Cardiac muscle cell (in vitro differentiated cells and primary cell): ENCODE data around the gene KCNH8. TPM values are rescaled to one million over a fixed set of nuclear protein-coding genes. Genes with fewer than 3 reads are reported as not detected.

Experiments
- DNase-seq, 2 donors: peaks; one replicate each; pipeline versions ENCODE4 v3.0.0 to v3.0.0-alpha.2; 2010 to 2017; ENCODE audit warnings: low read depth in 1 of 2, low spot score in 1 of 2
- H3K27ac ChIP-seq: fragments of 200-600 bp; sonication (generic); 2 replicates; pipeline ENCODE4 v1.5.1; 2016
- H3K27me3 ChIP-seq: fragments of 200-600 bp; sonication (generic); 2 replicates; pipeline ENCODE4 v1.6.0; 2016; ENCODE audit warnings: control low read depth
- H3K36me3 ChIP-seq: fragments of 200-600 bp; sonication (generic); 2 replicates; pipeline ENCODE4 v1.5.1; 2016; ENCODE audit warnings: control low read depth
- H3K4me1 ChIP-seq: fragments of 200-600 bp; sonication (generic); 2 replicates; pipeline ENCODE4 v1.8.1; 2017; ENCODE audit warnings: low read depth, mild to moderate bottlenecking, mixed run types
- H3K4me3 ChIP-seq: fragments of 200-600 bp; sonication (generic); 2 replicates; pipeline ENCODE4 v1.5.1; 2016; ENCODE audit warnings: mild to moderate bottlenecking
- H3K9me3 ChIP-seq: fragments of 200-600 bp; sonication (generic); 2 replicates; pipeline ENCODE4 v1.5.1; 2017; ENCODE audit warnings: low read depth, mild to moderate bottlenecking, control low read depth
- polyA plus RNA-seq: library from polyadenylated mRNA; unstranded; fragments of >200 nt; fragmentation: Nextera tagmentation; extraction: Ambion mirVana; gene quantifications from 2 replicates; pipeline ENCODE4 v1.2.1, GENCODE V29; 2016
- total RNA-seq: library from RNA; depleted of rRNA; stranded (reverse); fragments of >200 nt; gene quantifications from 2 replicates; pipeline ENCODE4 v1.2.3, GENCODE V29; 2016
- TF ChIP-seq, protein P1 (sequence below): IDR thresholded peaks from 2 replicates; pipeline ENCODE4 v1.5.1; 2012; ENCODE audit warnings: low read depth, mild to moderate bottlenecking, low read length

Gene KCNH8
- total and polyA plus RNA-seq, 2 experiments from 2014 or later: 0.86 TPM; not detected in 1

GRCh38 chr3:19456738-19457137 lies 308.4 kb downstream of the KCNH8 start:
- Histone ChIP-seq H3K36me3 (no peaks in the 10 kb centered on the region), H3K4me1 (no peaks in the 10 kb centered on the region), H3K9me3 (no peaks in the 10 kb centered on the region), H3K27me3 (no peaks in the 10 kb centered on the region), H3K27ac (no peak overlapping the region), H3K4me3 (no peak overlapping the region)
- TF ChIP-seq, protein P1, sequence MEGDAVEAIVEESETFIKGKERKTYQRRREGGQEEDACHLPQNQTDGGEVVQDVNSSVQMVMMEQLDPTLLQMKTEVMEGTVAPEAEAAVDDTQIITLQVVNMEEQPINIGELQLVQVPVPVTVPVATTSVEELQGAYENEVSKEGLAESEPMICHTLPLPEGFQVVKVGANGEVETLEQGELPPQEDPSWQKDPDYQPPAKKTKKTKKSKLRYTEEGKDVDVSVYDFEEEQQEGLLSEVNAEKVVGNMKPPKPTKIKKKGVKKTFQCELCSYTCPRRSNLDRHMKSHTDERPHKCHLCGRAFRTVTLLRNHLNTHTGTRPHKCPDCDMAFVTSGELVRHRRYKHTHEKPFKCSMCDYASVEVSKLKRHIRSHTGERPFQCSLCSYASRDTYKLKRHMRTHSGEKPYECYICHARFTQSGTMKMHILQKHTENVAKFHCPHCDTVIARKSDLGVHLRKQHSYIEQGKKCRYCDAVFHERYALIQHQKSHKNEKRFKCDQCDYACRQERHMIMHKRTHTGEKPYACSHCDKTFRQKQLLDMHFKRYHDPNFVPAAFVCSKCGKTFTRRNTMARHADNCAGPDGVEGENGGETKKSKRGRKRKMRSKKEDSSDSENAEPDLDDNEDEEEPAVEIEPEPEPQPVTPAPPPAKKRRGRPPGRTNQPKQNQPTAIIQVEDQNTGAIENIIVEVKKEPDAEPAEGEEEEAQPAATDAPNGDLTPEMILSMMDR: no peak
- DNase-seq: no peak

- H3K27ac ChIP-seq: no peak overlapping the region
- H3K9me3 ChIP-seq: no peaks in the 10 kb centered on the region
- H3K27me3 ChIP-seq: no peaks in the 10 kb centered on the region
- no peaks in the 10 kb centered on the region for H3K36me3 ChIP-seq
- TF ChIP-seq, protein P1: no peak
- H3K4me3 ChIP-seq: no peak overlapping the region
- no peak for DNase-seq
- no peaks in the 10 kb centered on the region for H3K4me1 ChIP-seq
These were observed 309.1 kb downstream of the KCNH8 start for GRCh38 chr3:19457449-19457848.

DNA sequence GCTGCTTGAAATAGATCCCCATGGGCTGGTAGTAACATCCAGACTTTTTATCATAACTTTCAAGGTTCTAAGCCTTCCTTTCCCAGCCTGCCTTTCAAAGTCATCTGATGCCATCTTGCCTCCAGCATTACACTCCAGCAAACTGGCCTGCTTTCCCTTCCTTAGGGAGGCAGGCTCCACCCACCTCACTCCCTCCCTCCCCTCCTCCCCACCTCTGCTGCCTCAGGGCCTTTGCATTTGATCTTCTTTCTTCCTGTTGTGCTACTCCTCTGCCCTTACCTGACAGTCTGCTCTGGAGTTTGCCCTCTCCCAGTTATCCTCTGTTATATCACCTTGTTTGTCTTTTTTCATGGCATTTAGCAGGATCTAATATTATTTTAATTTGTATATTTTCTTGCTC lies 319.5 kb downstream of the KCNH8 start:
- no peaks in the 10 kb centered on the region for H3K9me3 ChIP-seq

GRCh38 chr3:19471138-19471537 lies 322.8 kb downstream of the KCNH8 start:
- H3K36me3 ChIP-seq: no peaks in the 10 kb centered on the region
- DNase-seq: no peak
- no peaks in the 10 kb centered on the region for H3K27me3 ChIP-seq
- H3K4me1 ChIP-seq: no peaks in the 10 kb centered on the region
- TF ChIP-seq, protein P1: no peak
- no peak overlapping the region for H3K4me3 ChIP-seq
- no peak overlapping the region for H3K27ac ChIP-seq
- no peaks in the 10 kb centered on the region for H3K9me3 ChIP-seq

More for the DNA sequence above, 319.5 kb downstream of the KCNH8 start:
- DNase-seq: no peak
- TF ChIP-seq, protein P1: no peak
- Histone ChIP-seq H3K36me3 (no peaks in the 10 kb centered on the region), H3K4me3 (no peak overlapping the region), H3K27me3 (no peaks in the 10 kb centered on the region), H3K4me1 (no peaks in the 10 kb centered on the region), H3K27ac (no peak overlapping the region)

DNA sequence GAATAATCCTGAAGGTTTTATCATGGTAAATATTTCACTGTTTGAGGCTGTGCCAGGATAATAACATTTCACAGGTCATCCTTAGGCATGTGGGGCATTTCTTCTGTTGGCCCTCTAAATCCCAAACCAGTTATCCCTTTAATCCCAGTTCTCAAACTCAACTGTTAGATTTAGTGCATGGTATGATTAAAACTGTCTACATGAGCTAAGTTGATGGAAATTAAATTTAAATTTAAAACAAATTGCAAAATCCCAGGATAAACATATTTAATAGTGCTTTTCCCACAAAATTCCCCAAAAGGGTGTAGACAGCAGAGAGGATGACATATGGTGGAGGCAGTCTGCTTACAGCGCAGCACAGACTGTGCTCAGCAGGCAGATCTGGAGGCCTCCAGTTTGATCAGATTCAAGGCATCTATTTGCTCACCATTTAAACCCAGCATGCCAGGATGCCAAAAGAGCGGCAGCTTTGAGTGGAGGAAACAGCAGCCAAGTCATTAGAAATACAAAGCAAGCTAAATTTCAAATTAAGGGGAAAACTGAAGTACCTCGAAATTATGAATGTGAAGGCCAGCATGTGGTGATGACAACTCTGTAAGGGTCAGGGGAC lies 325.8 kb downstream of the KCNH8 start:
- TF ChIP-seq, protein P1: no peak
- Histone ChIP-seq H3K9me3 (no peaks in the 10 kb centered on the region), H3K36me3 (no peaks in the 10 kb centered on the region), H3K27me3 (no peaks in the 10 kb centered on the region), H3K4me1 (no peaks in the 10 kb centered on the region), H3K4me3 (no peak overlapping the region), H3K27ac (no peak overlapping the region)
- DNase-seq: no peak
